Esophagus muscularis mucosa (tissue), 4 donors: ENCODE results near the gene STAT4. TPM values are rescaled to one million over a fixed set of nuclear protein-coding genes. Genes with fewer than 3 reads are reported as not detected.

Experiments used
- DNase-seq: peaks from one replicate; pipeline ENCODE4 v3.0.0-alpha.2; 2017; ENCODE audit errors: extremely low spot score
- H3K27ac ChIP-seq, 4 donors: fragments of 200-600 bp; sonication (generic); replicated peaks in 1 of 4; 1 replicate in 3 of 4; 2 replicates in 1 of 4; pipeline ENCODE4 v1.5.1; 2016 to 2019; ENCODE audit warnings: mild to moderate bottlenecking in 1 of 4
- H3K27me3 ChIP-seq, 4 donors: fragments of 200-600 bp; sonication (generic); one replicate each; pipeline versions ENCODE4 v1.5.1 to v1.6.0; 2016 to 2019
- H3K36me3 ChIP-seq, 4 donors: fragments of 200-600 bp; sonication (generic); one replicate each; pipeline ENCODE4 v1.5.1; 2016 to 2019
- H3K4me1 ChIP-seq, 4 donors: fragments of 200-600 bp; sonication (generic); one replicate each; pipeline ENCODE4 v1.5.1; 2016 to 2019
- H3K4me3 ChIP-seq, 4 donors: fragments of 200-600 bp; sonication (generic); 1 replicate in 2 of 4; 2 replicates in 2 of 4; pipeline ENCODE4 v1.5.1; 2016 to 2019; ENCODE audit warnings: mild to moderate bottlenecking in 4 of 4, moderate library complexity in 1 of 4
- H3K9me3 ChIP-seq, 4 donors: fragments of 200-600 bp; sonication (generic); 1 replicate in 3 of 4; 2 replicates in 1 of 4; pipeline ENCODE4 v1.5.1; 2016 to 2019
- CTCF ChIP-seq, 3 experiments: fragments of 200-600 bp in 2 of 3; fragments of 450-650 bp in 1 of 3; sonication (generic) in 2 of 3; IDR thresholded peaks; one replicate each; pipeline ENCODE4 v1.5.1; 2017 to 2019; ENCODE audit warnings: antibody characterized with exemption in 3 of 3, mild to moderate bottlenecking in 2 of 3, moderate library complexity in 1 of 3
- EP300 ChIP-seq: sonication (generic); formaldehyde crosslinking; IDR thresholded peaks from one replicate; pipeline ENCODE4 v1.6.1; 2017; ENCODE audit warnings: antibody characterized with exemption
- POLR2A ChIP-seq: fragments of 450-650 bp; IDR thresholded peaks from one replicate; pipeline ENCODE4 v1.6.1; 2017; ENCODE audit warnings: antibody characterized with exemption, moderate library complexity, mild to moderate bottlenecking, low read depth
- POLR2AphosphoS5 ChIP-seq, 2 donors: sonication (generic); formaldehyde crosslinking; IDR thresholded peaks; one replicate each; pipeline ENCODE4 v1.6.1; 2017; ENCODE audit warnings: antibody characterized with exemption in 2 of 2
- WGBS: methylation state at CpG from one replicate; pipeline ENCODE4 v1.1.5; 2018; 5-methylcytosine and 5-hydroxymethylcytosine counted together
- intact Hi-C: fragments of 100-400 bp; cut with DNase I; formaldehyde crosslinking; loops from one replicate; pipeline ENCODE4 v1.15.1; 2023
- total RNA-seq, 4 donors: library from RNA; depleted of rRNA; stranded (reverse); fragments of >200 nt; gene quantifications; one replicate each; pipeline versions ENCODE4 v1.1.0 to v1.2.1, GENCODE V29; 2016

STAT4 gene
- total RNA-seq, result 1 to 10 TPM in 2 of 4 donors, under 1 TPM in 2; 0.26 to 5.4 (median 2.4) TPM

GRCh38 chr2:191150600-191151330 is at the start of gene STAT4:
STAT4 (minus strand) TSS chr2:191150994; CDS start chr2:191148203, 2,791 bp downstream.
- no peak for DNase-seq
- H3K4me3 ChIP-seq, result peak within 1 kb of the TSS; percentile 53 to 63 (median 56)
- H3K27me3 ChIP-seq, result peaks cover 0 to 14% (median 0%) of the 10 kb centered on the region in 4 donors
- peaks cover 0 to 15% (median 12%) of the 10 kb centered on the region in 4 donors for H3K4me1 ChIP-seq
- no peak for TF ChIP-seq EP300
- peak; percentile 30 to 47 for TF ChIP-seq POLR2AphosphoS5 (IDR thresholded peaks at IDR 0.05)
- no peaks in the 10 kb centered on the region for H3K36me3 ChIP-seq
- 14% methylated on average over 10 of the region's 33 CpGs for WGBS
- no peaks in the 10 kb centered on the region for H3K9me3 ChIP-seq
- peak within 1 kb of the TSS in 3 of 4 donors; percentile 34 to 64 (median 41) for H3K27ac ChIP-seq
- intact Hi-C loops, result no loop called here

- peaks cover 0 to 4% (median 0%) of the 10 kb centered on the region in 4 donors for H3K9me3 ChIP-seq
- H3K4me3 ChIP-seq, result no peak overlapping the region
- no peaks in the 10 kb centered on the region for H3K27me3 ChIP-seq
- H3K4me1 ChIP-seq, result no peaks in the 10 kb centered on the region
- TF ChIP-seq CTCF (IDR thresholded peaks at IDR 0.05), result no peak
- no peak for TF ChIP-seq POLR2AphosphoS5 (IDR thresholded peaks at IDR 0.05)
- TF ChIP-seq EP300, result no peak
- no peak for TF ChIP-seq POLR2A
- H3K36me3 ChIP-seq, result no peaks in the 10 kb centered on the region
- peak; percentile 68 for DNase-seq
- H3K27ac ChIP-seq, result no peak overlapping the region
- intact Hi-C loops, result no loop called here
- 95% methylated on average over 6 of the region's 6 CpGs for WGBS
These were observed 49.2 kb upstream of the STAT4 start for GRCh38 chr2:191199929-191200512.

GRCh38 chr2:191198271-191198670 is 47.5 kb upstream of the STAT4 start:
- H3K27me3 ChIP-seq, result no peaks in the 10 kb centered on the region
- peaks cover 0 to 2% (median 0%) of the 10 kb centered on the region in 4 donors for H3K9me3 ChIP-seq
- 99% methylated on average over 4 of the region's 4 CpGs for WGBS
- intact Hi-C loops, result no loop called here
- no peaks in the 10 kb centered on the region for H3K36me3 ChIP-seq
- H3K27ac ChIP-seq, result no peak overlapping the region
- TF ChIP-seq POLR2AphosphoS5 (IDR thresholded peaks at IDR 0.05) (no peak), CTCF (IDR thresholded peaks at IDR 0.05) (no peak)
- peak; percentile 85 for DNase-seq
- no peak overlapping the region for H3K4me3 ChIP-seq
- H3K4me1 ChIP-seq, result no peaks in the 10 kb centered on the region

GRCh38 chr2:191197096-191197495 is 46.3 kb upstream of the STAT4 start:
- intact Hi-C loops, result no loop called here
- Histone ChIP-seq H3K4me1 (no peaks in the 10 kb centered on the region), H3K36me3 (no peaks in the 10 kb centered on the region), H3K27me3 (no peaks in the 10 kb centered on the region), H3K4me3 (no peak overlapping the region), H3K9me3 (no peaks in the 10 kb centered on the region), H3K27ac (no peak overlapping the region)
- 92% methylated on average over 3 of the region's 3 CpGs for WGBS
- no peak for DNase-seq
- TF ChIP-seq CTCF (IDR thresholded peaks at IDR 0.05), result no peak
- no peak for TF ChIP-seq POLR2A
- no peak for TF ChIP-seq EP300
- no peak for TF ChIP-seq POLR2AphosphoS5 (IDR thresholded peaks at IDR 0.05)

GRCh38 chr2:191195021-191195420 is 44.2 kb upstream of the STAT4 start:
- DNase-seq, result peak; percentile 31
- Histone ChIP-seq H3K4me3 (no peak overlapping the region), H3K36me3 (no peaks in the 10 kb centered on the region), H3K4me1 (no peaks in the 10 kb centered on the region), H3K9me3 (no peaks in the 10 kb centered on the region), H3K27me3 (no peaks in the 10 kb centered on the region), H3K27ac (no peak overlapping the region)
- intact Hi-C loops, result no loop called here
- TF ChIP-seq CTCF (IDR thresholded peaks at IDR 0.05) (no peak), EP300 (no peak), POLR2A (no peak), POLR2AphosphoS5 (IDR thresholded peaks at IDR 0.05) (no peak)
- WGBS, result 33% methylated on average over 1 of the region's 1 CpG
